ENCODE measurements around the gene TFDP1.
"Not testable (repeated sequence)": the region's sequence is repeated elsewhere in the genome, so short reads cannot be mapped to it uniquely, and the experiment has no call there.

The TFDP1 gene

GRCh38 chr13:113608967-113609533 is 24.5 kb downstream of the TFDP1 start:
- in situ Hi-C loops (cut with MboI; ENCODE audit: low pct_unique_long_range_greater_than_20kb, low sequenced_read_pairs) = no loop called here
- no peak for DNase-seq

GRCh38 chr13:113609616-113610015 is 25.1 kb downstream of the TFDP1 start:
- DNase-seq = no peak
- in situ Hi-C loops (cut with MboI; ENCODE audit: low pct_unique_long_range_greater_than_20kb, low sequenced_read_pairs) = no loop called here

DNA sequence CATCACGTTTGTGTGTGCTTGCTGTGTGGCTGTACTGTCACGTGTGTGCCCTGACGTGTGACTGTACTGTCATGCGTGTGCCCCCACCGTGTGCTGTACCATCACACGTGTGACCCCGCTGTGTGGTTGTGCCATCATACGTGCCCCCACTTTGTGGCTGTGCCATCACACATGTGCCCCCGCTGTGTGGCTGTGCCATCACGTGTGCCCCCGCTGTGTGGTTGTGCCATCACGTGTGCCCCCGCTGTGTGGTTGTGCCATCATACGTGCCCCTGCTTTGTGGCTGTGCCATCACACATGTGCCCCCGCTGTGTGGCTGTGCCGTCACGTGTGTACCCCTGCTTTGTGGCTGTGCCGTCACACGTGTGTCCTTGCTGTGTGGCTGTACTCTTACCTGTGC is 25.7 kb downstream of the TFDP1 start:
- DNase-seq = no peak
- in situ Hi-C loops (cut with MboI; ENCODE audit: low pct_unique_long_range_greater_than_20kb, low sequenced_read_pairs) = no loop called here

- in situ Hi-C loops (cut with MboI; ENCODE audit: low pct_unique_long_range_greater_than_20kb, low sequenced_read_pairs) = no loop called here
- no peak for DNase-seq
Measured at GRCh38 chr13:113611996-113612395, 27.4 kb downstream of the TFDP1 start.

GRCh38 chr13:113612607-113613006 is 28.1 kb downstream of the TFDP1 start:
- no peak for DNase-seq
- in situ Hi-C loops (cut with MboI; ENCODE audit: low pct_unique_long_range_greater_than_20kb, low sequenced_read_pairs) = no loop called here

- DNase-seq = no peak
Measured at GRCh38 chr13:113613789-113614379, 29.3 kb downstream of the TFDP1 start.

GRCh38 chr13:113616281-113616906 is 31.8 kb downstream of the TFDP1 start:
- in situ Hi-C loops (cut with MboI; ENCODE audit: low pct_unique_long_range_greater_than_20kb, low sequenced_read_pairs) = no loop called here
- peak; percentile 28 for DNase-seq

More at GRCh38 chr13:113613789-113614379, 29.3 kb downstream of the TFDP1 start:
- in situ Hi-C loops (cut with MboI; ENCODE audit: low pct_unique_long_range_greater_than_20kb, low sequenced_read_pairs) = no loop called here

DNA sequence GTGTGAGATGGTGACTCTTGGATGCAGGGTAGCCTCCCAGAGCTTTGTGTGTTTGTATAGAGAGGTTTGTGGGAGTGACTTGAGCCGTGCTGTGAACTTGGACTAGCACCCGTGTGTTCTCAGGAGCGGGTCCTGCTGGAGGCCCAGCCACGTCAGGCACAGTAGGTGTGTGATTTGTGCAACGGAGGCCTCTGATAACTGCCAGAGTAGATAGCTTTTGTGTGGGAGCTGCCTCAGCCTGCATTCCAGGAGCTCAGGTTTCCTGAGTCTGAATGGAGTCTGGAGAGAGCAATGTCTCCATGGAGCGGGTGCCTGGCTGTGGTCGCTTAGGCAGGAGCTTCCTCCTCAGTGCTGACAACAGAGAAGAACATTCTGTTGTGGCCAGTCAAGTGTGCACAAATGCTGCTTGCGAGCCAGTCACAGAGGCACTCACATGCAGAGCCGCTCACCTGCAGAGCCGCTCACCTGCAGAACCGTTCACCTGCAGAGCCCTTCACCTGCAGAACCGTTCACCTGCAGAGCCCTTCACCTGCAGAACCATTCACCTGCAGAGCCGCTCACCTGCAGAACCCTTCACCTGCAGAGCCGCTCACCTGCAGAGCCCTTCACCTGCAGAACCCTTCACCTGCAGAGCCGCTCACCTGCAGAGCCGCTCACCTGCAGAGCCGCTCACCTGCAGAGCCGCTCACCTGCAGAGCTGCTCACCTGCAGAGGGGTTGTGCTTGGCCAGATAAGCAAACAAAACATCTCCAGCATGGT is 32.6 kb downstream of the TFDP1 start:
- peak; percentile 32 for DNase-seq
- in situ Hi-C loops (cut with MboI; ENCODE audit: low pct_unique_long_range_greater_than_20kb, low sequenced_read_pairs) = no loop called here

DNA sequence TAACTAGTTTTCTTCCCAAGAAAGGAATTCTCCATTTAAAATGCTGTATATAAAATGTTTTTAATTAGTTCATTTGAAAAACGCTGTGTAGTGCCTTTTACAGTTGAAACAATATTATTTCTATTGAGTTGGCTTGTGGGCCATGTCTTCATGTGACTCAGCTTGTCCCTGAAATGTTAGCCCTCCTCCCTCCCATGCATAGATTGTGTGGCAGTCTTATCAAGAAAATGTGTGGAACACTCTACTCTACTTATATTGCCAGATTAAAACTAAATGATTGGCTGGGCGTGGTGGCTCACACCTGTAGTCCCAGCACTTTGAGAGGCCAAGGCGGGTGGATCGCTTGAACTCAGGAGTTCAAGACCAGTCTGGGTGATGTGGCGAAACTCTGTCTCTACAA is 33.4 kb downstream of the TFDP1 start:
- in situ Hi-C loops (cut with MboI; ENCODE audit: low pct_unique_long_range_greater_than_20kb, low sequenced_read_pairs) = no loop called here
- DNase-seq = no peak

- DNase-seq = no peak
- in situ Hi-C loops (cut with MboI; ENCODE audit: low pct_unique_long_range_greater_than_20kb, low sequenced_read_pairs) = no loop called here
Measured at GRCh38 chr13:113618455-113618854, 33.9 kb downstream of the TFDP1 start.

GRCh38 chr13:113620036-113620796 is 35.7 kb downstream of the TFDP1 start:
- DNase-seq = no peak
- in situ Hi-C loops (cut with MboI; ENCODE audit: low pct_unique_long_range_greater_than_20kb, low sequenced_read_pairs) = no loop called here

DNA sequence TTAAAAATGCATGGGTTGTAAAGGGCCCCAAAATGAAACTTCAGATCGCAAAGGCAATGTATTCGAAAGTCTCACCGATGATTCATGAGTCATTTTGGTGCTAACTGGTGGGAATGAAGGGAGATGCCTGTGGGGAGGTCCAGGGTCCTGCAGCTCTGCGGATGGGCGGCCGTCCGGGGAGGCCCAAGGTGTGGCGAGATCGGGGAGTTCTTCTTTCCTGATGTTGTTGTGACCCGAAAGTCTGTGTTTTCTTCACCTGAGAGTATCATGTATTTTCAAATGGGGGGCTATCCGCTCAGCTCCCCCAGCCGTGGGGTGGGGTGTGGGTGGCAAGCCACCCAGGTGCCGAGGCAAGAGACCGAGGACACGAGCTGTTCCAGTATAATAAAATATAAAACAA is 36.5 kb downstream of the TFDP1 start:
- in situ Hi-C loops (cut with MboI; ENCODE audit: low pct_unique_long_range_greater_than_20kb, low sequenced_read_pairs) = no loop called here

DNA sequence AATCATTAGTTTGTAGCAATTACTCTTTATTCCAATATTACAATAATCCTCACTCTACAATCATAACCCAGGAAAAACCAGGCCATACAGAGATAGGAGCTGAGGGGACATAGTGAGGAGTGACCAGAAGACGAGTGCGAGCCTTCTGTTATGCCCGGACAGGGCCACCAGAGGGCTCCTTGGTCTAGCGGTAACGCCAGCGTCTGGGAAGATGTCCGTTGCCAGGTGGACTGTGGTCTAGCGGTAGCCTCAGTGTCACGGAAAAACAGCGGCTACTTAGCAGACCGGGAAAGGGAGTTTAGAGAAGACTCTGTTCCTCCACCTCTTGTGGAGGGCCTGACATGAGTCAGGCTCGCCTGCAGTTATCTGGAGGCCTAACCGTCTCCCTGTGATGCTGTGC is 36.9 kb downstream of the TFDP1 start:
- in situ Hi-C loops (cut with MboI; ENCODE audit: low pct_unique_long_range_greater_than_20kb, low sequenced_read_pairs); DNase-seq: not testable (repeated sequence)

More for the DNA sequence above, 36.5 kb downstream of the TFDP1 start:
- DNase-seq = no peak

- DNase-seq; in situ Hi-C loops (cut with MboI; ENCODE audit: low pct_unique_long_range_greater_than_20kb, low sequenced_read_pairs): not testable (repeated sequence)
Measured at GRCh38 chr13:113621986-113622550, 37.5 kb downstream of the TFDP1 start.

DNA sequence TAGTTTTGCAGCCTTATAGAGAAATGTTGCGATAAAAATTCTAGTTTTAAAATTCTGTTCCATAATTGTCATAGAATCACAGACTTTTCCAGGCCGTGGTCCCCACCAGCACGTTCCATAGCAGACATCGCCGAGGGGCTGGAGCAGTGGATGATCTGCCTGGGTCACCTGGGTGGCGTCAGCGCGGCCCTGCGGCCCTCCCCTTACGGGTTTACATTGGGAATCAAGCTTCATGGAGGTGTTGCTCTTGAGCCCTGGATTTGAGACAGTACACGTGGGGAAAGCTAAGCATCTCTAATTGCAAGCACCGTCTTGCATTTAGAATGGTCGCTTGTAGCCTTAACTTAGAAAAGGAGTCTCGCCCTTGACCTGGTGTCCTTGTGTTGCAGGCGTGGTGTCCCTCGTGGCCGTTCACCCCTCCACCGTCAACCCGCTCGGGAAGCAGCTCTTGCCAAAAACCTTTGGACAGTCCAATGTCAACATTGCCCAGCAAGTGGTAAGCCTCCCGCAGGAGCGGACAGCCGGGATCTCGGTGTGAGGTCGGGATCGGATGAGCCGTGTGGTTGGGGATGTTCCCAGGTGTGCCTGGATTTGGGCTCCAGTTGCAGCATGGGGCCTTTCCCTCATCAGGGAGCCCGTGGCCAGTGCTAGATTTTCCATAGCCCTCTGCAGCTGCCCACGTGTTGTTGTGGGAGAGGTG is 38.4 kb downstream of the TFDP1 start:
- DNase-seq = no peak
- in situ Hi-C loops (cut with MboI; ENCODE audit: low pct_unique_long_range_greater_than_20kb, low sequenced_read_pairs) = no loop called here

- in situ Hi-C loops (cut with MboI; ENCODE audit: low pct_unique_long_range_greater_than_20kb, low sequenced_read_pairs) = no loop called here
- no peak for DNase-seq
Measured at GRCh38 chr13:113623491-113624234, 39.1 kb downstream of the TFDP1 start.

GRCh38 chr13:113624235-113624587 is 39.7 kb downstream of the TFDP1 start:
- no peak for DNase-seq
- in situ Hi-C loops (cut with MboI; ENCODE audit: low pct_unique_long_range_greater_than_20kb, low sequenced_read_pairs) = no loop called here

Measured in KBM-7 (cell line).